ENCODE data around the gene PPP1R26. TPM values are rescaled to one million over a fixed set of nuclear protein-coding genes. Genes with fewer than 3 reads are reported as not detected.

Gene PPP1R26
- total and polyA plus RNA-seq, 2 of the 13 experiments (the other 11 are each of a cell fraction or from before 2014, with no cell fraction given) = 8.6 to 11.6 TPM

DNA sequence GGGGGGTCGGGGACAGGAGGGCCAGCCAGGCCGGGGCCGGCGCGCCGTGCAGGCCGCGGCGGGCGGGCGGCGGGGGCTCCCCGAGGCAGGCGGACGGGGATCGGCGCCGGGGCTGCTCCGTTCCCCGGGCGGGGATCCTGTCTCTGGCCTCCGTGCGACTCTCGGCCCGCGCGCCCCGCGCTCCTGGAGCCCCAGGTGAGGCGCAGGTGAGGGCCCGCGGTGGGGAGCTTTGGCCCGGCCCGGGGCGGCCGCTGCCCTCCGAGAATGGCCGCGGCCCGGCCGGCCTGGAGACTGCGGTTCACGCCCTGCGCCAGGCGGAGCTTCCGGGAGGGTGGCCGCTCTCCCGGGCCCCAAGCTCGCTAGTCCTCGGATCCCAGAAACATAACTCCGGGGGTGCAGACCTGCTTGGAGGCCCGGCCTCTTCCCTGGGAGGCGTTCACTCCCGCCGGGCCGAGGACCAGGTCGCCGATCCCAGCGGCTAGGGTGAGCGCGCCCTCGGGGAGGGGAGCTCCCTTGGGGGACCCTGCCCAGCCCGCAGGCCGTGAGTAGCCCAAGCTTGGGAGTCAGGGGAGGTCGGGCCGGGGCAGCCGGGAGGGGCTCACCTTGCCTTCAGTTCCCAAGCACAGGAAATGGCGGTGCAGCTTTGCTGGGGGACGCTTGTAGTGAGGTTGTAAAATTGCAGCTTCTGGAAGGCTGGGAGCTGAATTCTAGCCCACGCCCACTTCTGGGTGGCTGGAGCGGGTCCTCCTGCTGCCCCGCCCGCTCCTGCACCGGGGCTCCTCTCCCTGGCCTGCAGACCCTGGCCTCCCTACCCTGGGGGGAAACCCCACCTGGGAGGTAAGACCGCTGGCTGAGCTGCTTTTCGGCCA lies 723 bp downstream of the PPP1R26 start (continued):
- TF ChIP-seq, protein P1, sequence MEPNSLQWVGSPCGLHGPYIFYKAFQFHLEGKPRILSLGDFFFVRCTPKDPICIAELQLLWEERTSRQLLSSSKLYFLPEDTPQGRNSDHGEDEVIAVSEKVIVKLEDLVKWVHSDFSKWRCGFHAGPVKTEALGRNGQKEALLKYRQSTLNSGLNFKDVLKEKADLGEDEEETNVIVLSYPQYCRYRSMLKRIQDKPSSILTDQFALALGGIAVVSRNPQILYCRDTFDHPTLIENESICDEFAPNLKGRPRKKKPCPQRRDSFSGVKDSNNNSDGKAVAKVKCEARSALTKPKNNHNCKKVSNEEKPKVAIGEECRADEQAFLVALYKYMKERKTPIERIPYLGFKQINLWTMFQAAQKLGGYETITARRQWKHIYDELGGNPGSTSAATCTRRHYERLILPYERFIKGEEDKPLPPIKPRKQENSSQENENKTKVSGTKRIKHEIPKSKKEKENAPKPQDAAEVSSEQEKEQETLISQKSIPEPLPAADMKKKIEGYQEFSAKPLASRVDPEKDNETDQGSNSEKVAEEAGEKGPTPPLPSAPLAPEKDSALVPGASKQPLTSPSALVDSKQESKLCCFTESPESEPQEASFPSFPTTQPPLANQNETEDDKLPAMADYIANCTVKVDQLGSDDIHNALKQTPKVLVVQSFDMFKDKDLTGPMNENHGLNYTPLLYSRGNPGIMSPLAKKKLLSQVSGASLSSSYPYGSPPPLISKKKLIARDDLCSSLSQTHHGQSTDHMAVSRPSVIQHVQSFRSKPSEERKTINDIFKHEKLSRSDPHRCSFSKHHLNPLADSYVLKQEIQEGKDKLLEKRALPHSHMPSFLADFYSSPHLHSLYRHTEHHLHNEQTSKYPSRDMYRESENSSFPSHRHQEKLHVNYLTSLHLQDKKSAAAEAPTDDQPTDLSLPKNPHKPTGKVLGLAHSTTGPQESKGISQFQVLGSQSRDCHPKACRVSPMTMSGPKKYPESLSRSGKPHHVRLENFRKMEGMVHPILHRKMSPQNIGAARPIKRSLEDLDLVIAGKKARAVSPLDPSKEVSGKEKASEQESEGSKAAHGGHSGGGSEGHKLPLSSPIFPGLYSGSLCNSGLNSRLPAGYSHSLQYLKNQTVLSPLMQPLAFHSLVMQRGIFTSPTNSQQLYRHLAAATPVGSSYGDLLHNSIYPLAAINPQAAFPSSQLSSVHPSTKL (CRISPR knock-in tag; IDR thresholded peaks at IDR 0.05) = peak; percentile 12; the same call in 1 of the 2 replicates
- TF ChIP-seq ZNF33B (CRISPR knock-in tag; IDR thresholded peaks at IDR 0.05) (peak; percentile 53; the same call in 1 of the 2 replicates), YEATS4 (CRISPR knock-in tag; IDR thresholded peaks at IDR 0.05; ENCODE audit: borderline replicate concordance) (0 out of 2 replicates have a peak, but pooled peaks have one; percentile 25), GABPB1 (CRISPR knock-in tag; IDR thresholded peaks at IDR 0.05) (peak; percentile 71; the same call in 1 of the 2 replicates), GATAD1 (CRISPR knock-in tag; IDR thresholded peaks at IDR 0.05) (0 out of 2 replicates have a peak, but pooled peaks have one; percentile 12), TAF1 (CRISPR knock-in tag; IDR thresholded peaks at IDR 0.05) (peak; percentile 48; the same call in 1 of the 2 replicates), HNRNPLL (IDR thresholded peaks at IDR 0.05; ENCODE audit: low read depth, low read length, poor library complexity, severe bottlenecking) (peak; percentile 50), NFKBIZ (CRISPR knock-in tag; IDR thresholded peaks at IDR 0.05) (no peak), PHF20 (CRISPR knock-in tag; IDR thresholded peaks at IDR 0.05) (peak; percentile 51; the same call in 1 of the 2 replicates), ZBTB38 (CRISPR knock-in tag; IDR thresholded peaks at IDR 0.05) (no peak), ZNF350 (CRISPR knock-in tag; IDR thresholded peaks at IDR 0.05; ENCODE audit: borderline replicate concordance, low read depth) (0 out of 2 replicates have a peak, but pooled peaks have one; percentile 44), MAZ (IDR thresholded peaks at IDR 0.05; ENCODE audit: borderline replicate concordance, low read depth, low read length) (no peak), MAZ (CRISPR knock-in tag; IDR thresholded peaks at IDR 0.05; ENCODE audit: low read depth) (peak; percentile 59; the same call in 1 of the 2 replicates)
- TF ChIP-seq, protein P2, sequence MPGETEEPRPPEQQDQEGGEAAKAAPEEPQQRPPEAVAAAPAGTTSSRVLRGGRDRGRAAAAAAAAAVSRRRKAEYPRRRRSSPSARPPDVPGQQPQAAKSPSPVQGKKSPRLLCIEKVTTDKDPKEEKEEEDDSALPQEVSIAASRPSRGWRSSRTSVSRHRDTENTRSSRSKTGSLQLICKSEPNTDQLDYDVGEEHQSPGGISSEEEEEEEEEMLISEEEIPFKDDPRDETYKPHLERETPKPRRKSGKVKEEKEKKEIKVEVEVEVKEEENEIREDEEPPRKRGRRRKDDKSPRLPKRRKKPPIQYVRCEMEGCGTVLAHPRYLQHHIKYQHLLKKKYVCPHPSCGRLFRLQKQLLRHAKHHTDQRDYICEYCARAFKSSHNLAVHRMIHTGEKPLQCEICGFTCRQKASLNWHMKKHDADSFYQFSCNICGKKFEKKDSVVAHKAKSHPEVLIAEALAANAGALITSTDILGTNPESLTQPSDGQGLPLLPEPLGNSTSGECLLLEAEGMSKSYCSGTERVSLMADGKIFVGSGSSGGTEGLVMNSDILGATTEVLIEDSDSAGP (CRISPR knock-in tag; IDR thresholded peaks at IDR 0.05; ENCODE audit: borderline replicate concordance) = peak; percentile 66; the same call in 1 of the 2 replicates
- TF ChIP-seq, protein P3, sequence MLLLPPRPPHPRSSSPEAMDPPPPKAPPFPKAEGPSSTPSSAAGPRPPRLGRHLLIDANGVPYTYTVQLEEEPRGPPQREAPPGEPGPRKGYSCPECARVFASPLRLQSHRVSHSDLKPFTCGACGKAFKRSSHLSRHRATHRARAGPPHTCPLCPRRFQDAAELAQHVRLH (CRISPR knock-in tag; IDR thresholded peaks at IDR 0.05; ENCODE audit: borderline replicate concordance, low read depth) = 0 out of 2 replicates have a peak, but pooled peaks have one; percentile 17
- TF ChIP-seq, protein P4, sequence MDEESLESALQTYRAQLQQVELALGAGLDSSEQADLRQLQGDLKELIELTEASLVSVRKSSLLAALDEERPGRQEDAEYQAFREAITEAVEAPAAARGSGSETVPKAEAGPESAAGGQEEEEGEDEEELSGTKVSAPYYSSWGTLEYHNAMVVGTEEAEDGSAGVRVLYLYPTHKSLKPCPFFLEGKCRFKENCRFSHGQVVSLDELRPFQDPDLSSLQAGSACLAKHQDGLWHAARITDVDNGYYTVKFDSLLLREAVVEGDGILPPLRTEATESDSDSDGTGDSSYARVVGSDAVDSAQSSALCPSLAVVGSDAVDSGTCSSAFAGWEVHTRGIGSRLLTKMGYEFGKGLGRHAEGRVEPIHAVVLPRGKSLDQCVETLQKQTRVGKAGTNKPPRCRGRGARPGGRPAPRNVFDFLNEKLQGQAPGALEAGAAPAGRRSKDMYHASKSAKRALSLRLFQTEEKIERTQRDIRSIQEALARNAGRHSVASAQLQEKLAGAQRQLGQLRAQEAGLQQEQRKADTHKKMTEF (CRISPR knock-in tag; IDR thresholded peaks at IDR 0.05) = peak; percentile 26; the same call in 1 of the 2 replicates
- TF ChIP-seq, protein P5, sequence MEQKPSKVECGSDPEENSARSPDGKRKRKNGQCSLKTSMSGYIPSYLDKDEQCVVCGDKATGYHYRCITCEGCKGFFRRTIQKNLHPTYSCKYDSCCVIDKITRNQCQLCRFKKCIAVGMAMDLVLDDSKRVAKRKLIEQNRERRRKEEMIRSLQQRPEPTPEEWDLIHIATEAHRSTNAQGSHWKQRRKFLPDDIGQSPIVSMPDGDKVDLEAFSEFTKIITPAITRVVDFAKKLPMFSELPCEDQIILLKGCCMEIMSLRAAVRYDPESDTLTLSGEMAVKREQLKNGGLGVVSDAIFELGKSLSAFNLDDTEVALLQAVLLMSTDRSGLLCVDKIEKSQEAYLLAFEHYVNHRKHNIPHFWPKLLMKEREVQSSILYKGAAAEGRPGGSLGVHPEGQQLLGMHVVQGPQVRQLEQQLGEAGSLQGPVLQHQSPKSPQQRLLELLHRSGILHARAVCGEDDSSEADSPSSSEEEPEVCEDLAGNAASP (CRISPR knock-in tag; IDR thresholded peaks at IDR 0.05; ENCODE audit: borderline replicate concordance) = 0 out of 2 replicates have a peak, but pooled peaks have one; percentile 14

Data from HepG2 (cell line).